SK-N-SH (cell line): ENCODE data around the gene CLIC5. TPM values are rescaled to one million over a fixed set of nuclear protein-coding genes. Genes with fewer than 3 reads are reported as not detected.
A peak's percentile ranks its signal among the peaks of the same experiment; 100 is the strongest.

Experiments
- CTCF ChIA-PET: fragments of 300-600, 350-600 bp; formaldehyde crosslinking; extraction: SDS; loops from one replicate; lab custom pipeline; 2021; lab: Yijun Ruan, JAX
- POLR2A ChIA-PET: fragments of 350-600 bp; sonication (Branson Sonifier 250); formaldehyde crosslinking; extraction: SDS; loops from one replicate; lab custom pipeline; 2020; ENCODE audit warnings: antibody characterized with exemption, inconsistent platforms; lab: Yijun Ruan, JAX
- DNase-seq: peaks from one replicate; pipeline ENCODE4 v3.0.0; 2012
- H2AFZ ChIP-seq: fragments of 200-600 bp; sonication (generic); 2 replicates; pipeline ENCODE4 v1.8.1; 2016; ENCODE audit warnings: antibody characterized with exemption, mild to moderate bottlenecking, low read depth
- H3F3A ChIP-seq: fragments of 200-600 bp; sonication (generic); replicated peaks from 2 replicates; pipeline ENCODE3; 2016; ENCODE audit warnings: antibody characterized with exemption, mild to moderate bottlenecking; ENCODE audit not compliant: insufficient read depth
- H3K27ac ChIP-seq, 2 experiments: fragments of 200-500 bp in 1 of 2; fragments of 200-600 bp in 1 of 2; sonication (Bioruptor generic) in 1 of 2; sonication (generic), shearing (Covaris generic) in 1 of 2; 2 replicates each; pipeline versions ENCODE4 v1.5.1 to v1.6.1; 2014 to 2016; ENCODE audit warnings: low read depth in 2 of 2, inconsistent platforms in 1 of 2, low read length in 1 of 2, mild to moderate bottlenecking in 1 of 2, mixed read lengths in 1 of 2
- H3K27me3 ChIP-seq: fragments of 200-600 bp; sonication (generic), shearing (Covaris generic); 2 replicates; pipeline ENCODE4 v1.6.1; 2016; ENCODE audit warnings: mixed run types; ENCODE audit not compliant: insufficient read depth
- H3K36me3 ChIP-seq, 2 experiments: fragments of 200-500 bp in 1 of 2; fragments of 200-600 bp in 1 of 2; sonication (Bioruptor generic) in 1 of 2; sonication (generic) in 1 of 2; replicated peaks in 1 of 2; 2 replicates each; pipeline versions ENCODE3 to v1.5.1; 2014 to 2016; ENCODE audit warnings: low read length in 1 of 2, mild to moderate bottlenecking in 1 of 2; ENCODE audit not compliant: insufficient read depth in 2 of 2, control insufficient read depth in 1 of 2
- H3K4me1 ChIP-seq, 2 experiments: fragments of 200-500 bp in 1 of 2; fragments of 200-600 bp in 1 of 2; sonication (Bioruptor generic) in 1 of 2; sonication (generic), shearing (Covaris generic) in 1 of 2; 2 replicates each; pipeline versions ENCODE4 v1.5.1 to v1.6.1; 2014 to 2016; ENCODE audit warnings: low read depth in 1 of 2, low read length in 1 of 2, mixed run types in 1 of 2; ENCODE audit not compliant: insufficient read depth in 2 of 2, control insufficient read depth in 1 of 2
- H3K4me2 ChIP-seq: fragments of 200-600 bp; sonication (generic), shearing (Covaris generic); 2 replicates; pipeline ENCODE4 v1.6.1; 2017; ENCODE audit warnings: mixed run types
- H3K4me3 ChIP-seq, 2 experiments: fragments of 200-500 bp in 1 of 2; fragments of 200-600 bp in 1 of 2; sonication (Bioruptor generic) in 1 of 2; sonication (generic), shearing (Covaris generic) in 1 of 2; 2 replicates each; pipeline versions ENCODE4 v1.5.1 to v1.8.1; 2014 to 2016; ENCODE audit warnings: low read depth in 2 of 2, inconsistent platforms in 1 of 2, low read length in 1 of 2, mild to moderate bottlenecking in 1 of 2, mixed read lengths in 1 of 2, moderate library complexity in 1 of 2
- H3K79me2 ChIP-seq: fragments of 200-600 bp; sonication (generic); 2 replicates; pipeline ENCODE4 v1.8.1; 2017; ENCODE audit warnings: mild to moderate bottlenecking; ENCODE audit not compliant: insufficient read depth
- H3K9ac ChIP-seq: fragments of 200-600 bp; sonication (generic); 2 replicates; pipeline ENCODE4 v1.6.1; 2017; ENCODE audit warnings: mixed run types
- H3K9me2 ChIP-seq: fragments of 200-600 bp; sonication (generic); 2 replicates; pipeline ENCODE4 v1.6.1; 2017; ENCODE audit warnings: mixed run types
- H3K9me3 ChIP-seq: fragments of 200-600 bp; sonication (generic); 2 replicates; pipeline ENCODE4 v1.6.1; 2017; ENCODE audit warnings: mixed run types, mild to moderate bottlenecking, moderate library complexity
- H4K20me1 ChIP-seq: fragments of 200-600 bp; sonication (generic); 2 replicates; pipeline ENCODE4 v1.6.1; 2017; ENCODE audit warnings: mild to moderate bottlenecking, mixed run types; ENCODE audit not compliant: insufficient read depth
- ELF1 ChIP-seq: IDR thresholded peaks from 2 replicates; pipeline ENCODE4 v1.4.0; 2012
- EP300 ChIP-seq, 2 experiments: IDR thresholded peaks; 2 replicates each; pipeline versions ENCODE4 v1.4.0 to v1.6.1; 2012; ENCODE audit warnings: borderline replicate concordance in 1 of 2, low read depth in 1 of 2, low read length in 1 of 2
- FOSL2 ChIP-seq: IDR thresholded peaks from 2 replicates; pipeline ENCODE4 v1.4.0; 2012; ENCODE audit warnings: low read depth, mild to moderate bottlenecking, moderate library complexity, borderline replicate concordance
- FOXM1 ChIP-seq: IDR thresholded peaks from 2 replicates; pipeline ENCODE4 v1.4.0; 2012; ENCODE audit warnings: low read depth, mild to moderate bottlenecking
- JUND ChIP-seq: IDR thresholded peaks from 2 replicates; pipeline ENCODE4 v1.4.0; 2012
- MXI1 ChIP-seq: IDR thresholded peaks from 2 replicates; pipeline ENCODE4 v1.6.1; 2012; ENCODE audit warnings: mild to moderate bottlenecking, low read depth, low read length, improper control_type of control experiment
- POLR2AphosphoS5 ChIP-seq: IDR thresholded peaks from 2 replicates; pipeline ENCODE4 v1.6.1; 2012; ENCODE audit warnings: low read depth, low read length
- SMC3 ChIP-seq: IDR thresholded peaks from 2 replicates; pipeline ENCODE4 v1.6.1; 2012; ENCODE audit warnings: low read depth, low read length, improper control_type of control experiment
- YY1 ChIP-seq: IDR thresholded peaks from 2 replicates; pipeline ENCODE4 v1.4.0; 2012; ENCODE audit warnings: low read depth, mild to moderate bottlenecking
- whole genome bisulfite sequencing: methylation state at CpG from one replicate; pipeline ENCODE4 v1.1.6; 2017; ENCODE audit warnings: low lambda C conversion rate; 5-methylcytosine and 5-hydroxymethylcytosine counted together
- polyA plus RNA-seq, 3 experiments: library from polyadenylated mRNA; depleted of rRNA; stranded (reverse); fragments of >200 nt; gene quantifications; 2 replicates each; pipeline ENCODE4 v1.2.3, GENCODE V29; 2012
- TF ChIP-seq, protein P1 (sequence below): IDR thresholded peaks from 2 replicates; pipeline ENCODE4 v1.4.0; 2012; ENCODE audit warnings: low read depth, borderline replicate concordance

Gene CLIC5
- polyA plus RNA-seq, 1 of the 3 experiments (the other 2 are of a cell fraction): 0.03 TPM

DNA sequence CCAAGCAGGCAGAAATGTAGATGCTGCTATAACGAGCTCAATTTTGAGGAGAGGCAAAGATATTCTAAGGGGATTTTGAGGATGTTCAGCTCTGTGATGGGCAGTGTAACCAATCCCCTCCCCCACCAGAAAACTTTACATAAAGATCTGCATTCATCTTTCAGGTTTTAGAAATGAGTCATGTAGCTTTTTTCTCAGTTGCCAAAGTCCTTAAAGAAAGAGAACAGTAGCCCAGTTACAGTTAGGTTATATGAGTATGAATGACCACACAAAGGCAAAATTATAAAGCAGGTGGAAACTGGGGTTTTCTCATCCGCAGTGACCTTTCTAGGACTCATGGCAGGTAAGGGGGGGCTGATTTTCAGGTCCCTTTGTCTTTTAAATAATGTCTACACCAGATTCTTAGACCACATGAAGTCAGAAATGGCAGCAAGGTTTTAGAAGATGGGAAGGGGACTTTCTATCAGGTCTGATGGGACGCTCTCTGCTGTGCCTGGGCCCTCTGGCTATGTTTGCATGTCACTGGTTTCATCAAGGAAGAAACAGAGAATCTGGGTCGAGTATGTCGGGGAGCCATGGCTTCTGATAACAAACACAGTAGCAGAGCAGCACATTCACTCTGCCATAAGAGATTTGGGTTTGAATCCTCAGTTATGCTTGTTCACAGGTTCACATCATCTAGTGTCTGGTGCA is 94.7 kb downstream of the CLIC5 start:
- no peaks in the 10 kb centered on the region for H4K20me1 ChIP-seq
- no peaks in the 10 kb centered on the region for H3K9me2 ChIP-seq
- H3K27me3 ChIP-seq: no peaks in the 10 kb centered on the region; the same call in 1 of the 2 replicates
- no peaks in the 10 kb centered on the region for H3K36me3 ChIP-seq
- no peaks in the 10 kb centered on the region for H3K9me3 ChIP-seq
- ChIA-PET CTCF (interaction anchor here (1.0 to 2.2 kb wide), 2 partner anchors 10 to 1445 kb away, joined by 5 to 26 read pairs; no protein-coding TSS in a partner anchor), POLR2A (no interaction called here)
- no peaks in the 10 kb centered on the region for H3K79me2 ChIP-seq
- H2AFZ ChIP-seq: no peak overlapping the region; the same call in 1 of the 2 replicates
- no peak overlapping the region for H3K4me2 ChIP-seq
- WGBS: 25% methylated on average over 5 of the region's 5 CpGs
- no peak for TF ChIP-seq MXI1
- TF ChIP-seq, protein P1, sequence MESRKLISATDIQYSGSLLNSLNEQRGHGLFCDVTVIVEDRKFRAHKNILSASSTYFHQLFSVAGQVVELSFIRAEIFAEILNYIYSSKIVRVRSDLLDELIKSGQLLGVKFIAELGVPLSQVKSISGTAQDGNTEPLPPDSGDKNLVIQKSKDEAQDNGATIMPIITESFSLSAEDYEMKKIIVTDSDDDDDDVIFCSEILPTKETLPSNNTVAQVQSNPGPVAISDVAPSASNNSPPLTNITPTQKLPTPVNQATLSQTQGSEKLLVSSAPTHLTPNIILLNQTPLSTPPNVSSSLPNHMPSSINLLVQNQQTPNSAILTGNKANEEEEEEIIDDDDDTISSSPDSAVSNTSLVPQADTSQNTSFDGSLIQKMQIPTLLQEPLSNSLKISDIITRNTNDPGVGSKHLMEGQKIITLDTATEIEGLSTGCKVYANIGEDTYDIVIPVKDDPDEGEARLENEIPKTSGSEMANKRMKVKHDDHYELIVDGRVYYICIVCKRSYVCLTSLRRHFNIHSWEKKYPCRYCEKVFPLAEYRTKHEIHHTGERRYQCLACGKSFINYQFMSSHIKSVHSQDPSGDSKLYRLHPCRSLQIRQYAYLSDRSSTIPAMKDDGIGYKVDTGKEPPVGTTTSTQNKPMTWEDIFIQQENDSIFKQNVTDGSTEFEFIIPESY: no peak
- TF ChIP-seq FOSL2: peak; percentile 22; the same call in 1 of the 2 replicates
- no peak overlapping the region for H3K9ac ChIP-seq
- no peaks in the 10 kb centered on the region for H3F3A ChIP-seq
- DNase-seq: no peak
- no peak overlapping the region for H3K4me3 ChIP-seq
- H3K4me1 ChIP-seq: 0 out of 4 replicates have a peak, but pooled peaks cover 0 to 6% of the 10 kb centered on the region in 2 experiments
- no peak overlapping the region for H3K27ac ChIP-seq

DNA sequence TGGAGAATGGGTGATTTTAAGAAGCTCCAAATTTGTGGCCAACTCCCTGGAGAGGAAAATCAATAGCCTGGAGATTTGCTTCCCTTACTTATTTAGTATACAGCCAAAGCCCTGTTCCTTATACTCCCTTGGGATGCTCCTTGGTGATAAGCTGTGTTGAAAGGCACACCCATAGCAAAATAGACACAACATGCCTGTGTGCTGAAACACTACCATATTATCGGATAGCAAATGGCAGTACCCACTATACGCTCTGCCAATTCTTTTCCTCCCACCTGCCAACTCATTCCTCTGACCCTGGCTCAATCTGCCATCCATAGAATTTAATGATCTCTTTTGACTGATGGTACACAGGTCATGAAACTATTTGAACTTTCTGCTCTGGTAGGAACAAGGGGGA is 98.2 kb downstream of the CLIC5 start:
- Histone ChIP-seq H3K27ac (no peak overlapping the region), H3K9me2 (no peaks in the 10 kb centered on the region), H3K27me3 (peaks cover 6% of the 10 kb centered on the region; the same call in 1 of the 2 replicates), H3K9ac (no peak overlapping the region), H3K4me2 (no peak overlapping the region), H3K9me3 (no peaks in the 10 kb centered on the region), H3K4me1 (no peaks in the 10 kb centered on the region), H3K4me3 (no peak overlapping the region), H3K36me3 (no peaks in the 10 kb centered on the region), H2AFZ (no peak overlapping the region), H3F3A (no peaks in the 10 kb centered on the region), H4K20me1 (no peaks in the 10 kb centered on the region), H3K79me2 (no peaks in the 10 kb centered on the region)
- CTCF ChIA-PET: interaction anchor here (3.2 kb wide), 1 partner anchor 13 kb away, joined by 18 read pairs; no protein-coding TSS in a partner anchor
- WGBS: 24% methylated on average over 2 of the region's 2 CpGs
- TF ChIP-seq, protein P1: no peak
- TF ChIP-seq JUND: no peak
- TF ChIP-seq EP300 (IDR thresholded peaks at IDR 0.05; ENCODE audit: borderline replicate concordance in 1 of 2, low read depth in 1 of 2, low read length in 1 of 2): no peak
- no peak for TF ChIP-seq FOXM1
- no peak for TF ChIP-seq SMC3
- TF ChIP-seq POLR2AphosphoS5: no peak
- TF ChIP-seq ELF1: no peak
- no peak for TF ChIP-seq YY1
- POLR2A ChIA-PET: no interaction called here
- DNase-seq: no peak
